HepG2 (cell line): ENCODE results near the gene MRPL51. TPM values are rescaled to one million over a fixed set of nuclear protein-coding genes. Genes with fewer than 3 reads are reported as not detected.

ENCODE experiments used
- BRCA1 ChIP-seq: sonication (generic); formaldehyde crosslinking; IDR thresholded peaks from 2 replicates; pipeline ENCODE4 v1.4.0; 2020; ENCODE audit warnings: missing genetic modification reagents
- CEBPZ ChIP-seq: IDR thresholded peaks from 2 replicates; pipeline ENCODE4 v1.6.1; 2012; ENCODE audit warnings: low read length, improper control_type of control experiment
- CENPT ChIP-seq: sonication (generic); formaldehyde crosslinking; IDR thresholded peaks from 2 replicates; pipeline ENCODE4 v1.8.0; 2022; ENCODE audit warnings: low read depth, mild to moderate bottlenecking, moderate library complexity, missing genetic modification reagents
- E2F2 ChIP-seq: sonication (generic); formaldehyde crosslinking; IDR thresholded peaks from 2 replicates; pipeline ENCODE4 v1.4.0; 2020; ENCODE audit warnings: missing genetic modification reagents, borderline replicate concordance
- EHMT2 ChIP-seq: fragments of 200-600 bp; sonication (generic); IDR thresholded peaks from 2 replicates; pipeline ENCODE4 v1.7.0; 2017; ENCODE audit warnings: antibody characterized with exemption, low read depth, low read length, borderline replicate concordance
- GPBP1L1 ChIP-seq: sonication (generic); formaldehyde crosslinking; IDR thresholded peaks from 2 replicates; pipeline ENCODE4 v1.5.0; 2020; ENCODE audit warnings: mild to moderate bottlenecking, missing genetic modification reagents
- NCOA1 ChIP-seq: sonication (generic); formaldehyde crosslinking; IDR thresholded peaks from 2 replicates; pipeline ENCODE4 v1.9.0; 2021; ENCODE audit warnings: missing genetic modification reagents
- NCOA2 ChIP-seq: sonication (generic); formaldehyde crosslinking; IDR thresholded peaks from 2 replicates; pipeline ENCODE4 v1.8.0; 2022; ENCODE audit warnings: inconsistent platforms
- NFATC3 ChIP-seq: sonication (generic); formaldehyde crosslinking; IDR thresholded peaks from 2 replicates; pipeline ENCODE4 v1.5.1; 2020; ENCODE audit warnings: mild to moderate bottlenecking, missing genetic modification reagents
- TARDBP ChIP-seq: sonication (generic); formaldehyde crosslinking; IDR thresholded peaks from 2 replicates; pipeline ENCODE4 v1.8.0; 2022; ENCODE audit warnings: mild to moderate bottlenecking, missing genetic modification reagents
- ZFP36L2 ChIP-seq: sonication (generic); formaldehyde crosslinking; IDR thresholded peaks from 2 replicates; pipeline ENCODE4 v1.4.0; 2020; ENCODE audit warnings: missing genetic modification reagents
- ZNF20 ChIP-seq: sonication (generic); formaldehyde crosslinking; IDR thresholded peaks from 2 replicates; pipeline ENCODE4 v1.4.0; 2020; ENCODE audit warnings: mild to moderate bottlenecking, moderate library complexity, missing genetic modification reagents
- ZNF468 ChIP-seq: sonication (generic); formaldehyde crosslinking; IDR thresholded peaks from 2 replicates; pipeline ENCODE4 v1.8.0; 2022; ENCODE audit warnings: mild to moderate bottlenecking, moderate library complexity, missing genetic modification reagents
- ZNF484 ChIP-seq: sonication (generic); formaldehyde crosslinking; IDR thresholded peaks from 2 replicates; pipeline ENCODE4 v1.5.1; 2020; ENCODE audit warnings: mild to moderate bottlenecking, low read depth, missing genetic modification reagents, borderline replicate concordance
- ZNF530 ChIP-seq: sonication (generic); formaldehyde crosslinking; IDR thresholded peaks from 2 replicates; pipeline ENCODE4 v1.5.0; 2020; ENCODE audit warnings: low read depth, mild to moderate bottlenecking, missing genetic modification reagents
- ZNF784 ChIP-seq: sonication (generic); formaldehyde crosslinking; IDR thresholded peaks from 2 replicates; pipeline ENCODE4 v1.5.1; 2020; ENCODE audit warnings: missing genetic modification reagents, mild to moderate bottlenecking, borderline replicate concordance
- polyA plus RNA-seq, 8 experiments: library from polyadenylated mRNA; depleted of rRNA in 3 of 8; stranded (reverse) in 7 of 8; unstranded in 1 of 8; fragments of >200 nt; fragmentation: Illumina TruSeq in 4 of 8; extraction: Trizol in 4 of 8; gene quantifications; 2 replicates each; pipeline versions ENCODE4 v1.2.1 to v1.2.3, GENCODE V29; 2011 to 2016; ENCODE audit warnings: low read depth in 4 of 8, missing spikeins in 1 of 8, mixed read lengths in 1 of 8; ENCODE audit not compliant: insufficient read depth in 1 of 8
- total RNA-seq, 5 experiments: library from RNA; depleted of rRNA; stranded (reverse); fragments of >200 nt; fragmentation: Illumina TruSeq; extraction: Trizol; gene quantifications; 2 replicates each; pipeline ENCODE4 v1.2.3, GENCODE V29; 2016; ENCODE audit warnings: low read depth in 1 of 5
- TF ChIP-seq, protein P1 (sequence below): sonication (generic); formaldehyde crosslinking; IDR thresholded peaks from 2 replicates; pipeline ENCODE4 v1.4.0; 2020; ENCODE audit warnings: mild to moderate bottlenecking, missing genetic modification reagents
- TF ChIP-seq, protein P2 (sequence below): IDR thresholded peaks from 2 replicates; pipeline ENCODE4 v1.6.1; 2016; ENCODE audit warnings: missing compliant biosample characterization, missing genetic modification reagents, borderline replicate concordance
- TF ChIP-seq, protein P3 (sequence below): sonication (generic); formaldehyde crosslinking; IDR thresholded peaks from 2 replicates; pipeline ENCODE4 v1.5.0; 2020; ENCODE audit warnings: missing genetic modification reagents, mild to moderate bottlenecking, borderline replicate concordance

Gene MRPL51
- total and polyA plus RNA-seq, 2 of the 13 experiments (the other 11 are each of a cell fraction or from before 2014, with no cell fraction given), result 64.8 to 278 TPM

GRCh38 chr12:6470375-6471163, 22.5 kb downstream of the MRPL51 start, which contains the start of gene VAMP1 (continued):
- peak; percentile 76; the same call in 1 of the 2 replicates for TF ChIP-seq TARDBP (CRISPR knock-in tag)
- 0 out of 2 replicates have a peak, but pooled peaks have one; percentile 22 for TF ChIP-seq ZNF784 (CRISPR knock-in tag)
- TF ChIP-seq, protein P1, sequence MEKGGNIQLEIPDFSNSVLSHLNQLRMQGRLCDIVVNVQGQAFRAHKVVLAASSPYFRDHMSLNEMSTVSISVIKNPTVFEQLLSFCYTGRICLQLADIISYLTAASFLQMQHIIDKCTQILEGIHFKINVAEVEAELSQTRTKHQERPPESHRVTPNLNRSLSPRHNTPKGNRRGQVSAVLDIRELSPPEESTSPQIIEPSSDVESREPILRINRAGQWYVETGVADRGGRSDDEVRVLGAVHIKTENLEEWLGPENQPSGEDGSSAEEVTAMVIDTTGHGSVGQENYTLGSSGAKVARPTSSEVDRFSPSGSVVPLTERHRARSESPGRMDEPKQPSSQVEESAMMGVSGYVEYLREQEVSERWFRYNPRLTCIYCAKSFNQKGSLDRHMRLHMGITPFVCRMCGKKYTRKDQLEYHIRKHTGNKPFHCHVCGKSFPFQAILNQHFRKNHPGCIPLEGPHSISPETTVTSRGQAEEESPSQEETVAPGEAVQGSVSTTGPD (CRISPR knock-in tag), result peak; percentile 20; the same call in 1 of the 2 replicates
- TF ChIP-seq ZNF468 (CRISPR knock-in tag), result no peak
- no peak for TF ChIP-seq E2F2
- no peak for TF ChIP-seq GPBP1L1 (CRISPR knock-in tag)
- TF ChIP-seq ZNF20, result no peak
- TF ChIP-seq, protein P2, sequence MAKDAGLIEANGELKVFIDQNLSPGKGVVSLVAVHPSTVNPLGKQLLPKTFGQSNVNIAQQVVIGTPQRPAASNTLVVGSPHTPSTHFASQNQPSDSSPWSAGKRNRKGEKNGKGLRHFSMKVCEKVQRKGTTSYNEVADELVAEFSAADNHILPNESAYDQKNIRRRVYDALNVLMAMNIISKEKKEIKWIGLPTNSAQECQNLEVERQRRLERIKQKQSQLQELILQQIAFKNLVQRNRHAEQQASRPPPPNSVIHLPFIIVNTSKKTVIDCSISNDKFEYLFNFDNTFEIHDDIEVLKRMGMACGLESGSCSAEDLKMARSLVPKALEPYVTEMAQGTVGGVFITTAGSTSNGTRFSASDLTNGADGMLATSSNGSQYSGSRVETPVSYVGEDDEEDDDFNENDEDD (CRISPR knock-in tag), result peak; percentile 68; the same call in 1 of the 2 replicates
- no peak for TF ChIP-seq CENPT (CRISPR knock-in tag)
- TF ChIP-seq NCOA1, result no peak
- no peak for TF ChIP-seq BRCA1 (CRISPR knock-in tag)
- TF ChIP-seq ZFP36L2 (CRISPR knock-in tag), result no peak
- TF ChIP-seq EHMT2, result no peak
- no peak for TF ChIP-seq ZNF530 (CRISPR knock-in tag)
- TF ChIP-seq ZNF484 (CRISPR knock-in tag), result no peak
- TF ChIP-seq NFATC3, result no peak
- TF ChIP-seq, protein P3, sequence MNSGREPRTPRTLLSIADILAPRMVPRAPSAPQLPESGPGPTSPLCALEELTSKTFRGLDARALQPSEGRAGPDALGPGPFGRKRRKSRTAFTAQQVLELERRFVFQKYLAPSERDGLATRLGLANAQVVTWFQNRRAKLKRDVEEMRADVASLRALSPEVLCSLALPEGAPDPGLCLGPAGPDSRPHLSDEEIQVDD, result no peak
- no peak for TF ChIP-seq NCOA2
- TF ChIP-seq CEBPZ, result no peak
